ENCODE results near the gene RHOT2. TPM values are rescaled to one million over a fixed set of nuclear protein-coding genes. Genes with fewer than 3 reads are reported as not detected.

The RHOT2 gene
- total RNA-seq, 1 experiment from 2014 or later: 98.5 TPM

DNA sequence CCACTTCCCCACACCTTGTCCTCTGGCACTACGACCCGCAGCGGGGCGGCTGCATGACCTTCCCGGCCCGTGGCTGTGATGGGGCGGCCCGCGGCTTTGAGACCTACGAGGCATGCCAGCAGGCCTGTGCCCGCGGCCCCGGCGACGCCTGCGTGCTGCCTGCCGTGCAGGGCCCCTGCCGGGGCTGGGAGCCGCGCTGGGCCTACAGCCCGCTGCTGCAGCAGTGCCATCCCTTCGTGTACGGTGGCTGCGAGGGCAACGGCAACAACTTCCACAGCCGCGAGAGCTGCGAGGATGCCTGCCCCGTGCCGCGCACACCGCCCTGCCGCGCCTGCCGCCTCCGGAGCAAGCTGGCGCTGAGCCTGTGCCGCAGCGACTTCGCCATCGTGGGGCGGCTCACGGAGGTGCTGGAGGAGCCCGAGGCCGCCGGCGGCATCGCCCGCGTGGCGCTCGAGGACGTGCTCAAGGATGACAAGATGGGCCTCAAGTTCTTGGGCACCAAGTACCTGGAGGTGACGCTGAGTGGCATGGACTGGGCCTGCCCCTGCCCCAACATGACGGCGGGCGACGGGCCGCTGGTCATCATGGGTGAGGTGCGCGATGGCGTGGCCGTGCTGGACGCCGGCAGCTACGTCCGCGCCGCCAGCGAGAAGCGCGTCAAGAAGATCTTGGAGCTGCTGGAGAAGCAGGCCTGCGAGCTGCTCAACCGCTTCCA is 34.4 kb upstream of the RHOT2 start:
- Histone ChIP-seq H3K9ac (ENCODE audit: low read length) (no peak overlapping the region), H3K9me3 (ENCODE audit: control insufficient read depth in 1 of 2, insufficient read depth in 1 of 2, low read depth in 1 of 2, low read length in 2 of 2) (no peaks in the 10 kb centered on the region), H3K9me2 (ENCODE audit: insufficient read depth) (no peaks in the 10 kb centered on the region), H3K36me3 (ENCODE audit: control insufficient read depth in 1 of 2, insufficient read depth in 2 of 2, low read length in 2 of 2) (no peaks in the 10 kb centered on the region), H3K4me3 (replicated peaks in 1 of 2; ENCODE audit: low read depth in 1 of 2, low read length in 2 of 2) (no peak overlapping the region), H4K20me1 (ENCODE audit: insufficient read depth) (no peaks in the 10 kb centered on the region), H3K4me1 (ENCODE audit: control insufficient read depth in 1 of 2, insufficient read depth in 2 of 2, low read length in 2 of 2) (peaks cover 3 to 21% of the 10 kb centered on the region in 2 experiments; a peak in 3 of 4 replicates), H3K79me2 (ENCODE audit: insufficient read depth, low read length) (peaks cover 15% of the 10 kb centered on the region; the same call in 1 of the 2 replicates), H3K4me2 (ENCODE audit: low read length) (no peak overlapping the region), H2AFZ (ENCODE audit: low read depth, low read length, poor library complexity, severe bottlenecking) (no peak overlapping the region), H3K27ac (ENCODE audit: low read depth, low read length) (no peak overlapping the region), H3K27me3 (ENCODE audit: insufficient read depth, low read length) (no peaks in the 10 kb centered on the region)
- RAD21 ChIA-PET (ENCODE audit: low non-redundant PET in 1 of 2, low total read pairs in 2 of 2, uncharacterized antibody in 2 of 2, unreplicated experiment in 2 of 2): no interaction called here
- TF ChIP-seq REST (IDR thresholded peaks at IDR 0.05; ENCODE audit: low read depth) (no peak), ZBTB33 (IDR thresholded peaks at IDR 0.05; ENCODE audit: extremely low read depth, insufficient replicate concordance, low read length) (no peak), CTCF (IDR thresholded peaks at IDR 0.05 in 2 of 3, conservative IDR thresholded peaks at IDR 0.05 in 1 of 3; ENCODE audit: borderline replicate concordance in 1 of 3, insufficient read depth in 1 of 3, low read depth in 2 of 3, low read length in 2 of 3) (no peak), FOSL1 (IDR thresholded peaks at IDR 0.05; ENCODE audit: low read depth) (no peak), SIN3A (IDR thresholded peaks at IDR 0.05; ENCODE audit: low read depth) (no peak), YY1 (IDR thresholded peaks at IDR 0.05; ENCODE audit: extremely low read depth, insufficient replicate concordance, low read depth, low read length) (no peak), ELF1 (IDR thresholded peaks at IDR 0.05; ENCODE audit: borderline replicate concordance, low read depth) (no peak)
- no peak for DNase-seq (ENCODE audit: low read depth, low spot score)
- BruUV-seq (replicated peaks): no TSS peak
- POLR2A ChIA-PET: no interaction called here
- intact Hi-C loops (cut with micrococcal nuclease): no loop called here
- CTCF ChIA-PET: no interaction called here
- no peak for ATAC-seq

Data from HCT116 (cell line).